SK-N-SH treated with all-trans-retinoic acid at 6 μM for 48 hours (cell line): Measurements from ENCODE around the gene TLR3.

Experiments
- CSDC2 ChIP-seq: fragments of 250-450 bp; sonication (Bioruptor Pico); IDR thresholded peaks from 2 replicates; pipeline ENCODE4 v1.5.0; 2020; ENCODE audit warnings: mild to moderate bottlenecking, moderate library complexity
- OSR1 ChIP-seq: fragments of 250-450 bp; sonication (Bioruptor Pico); IDR thresholded peaks from 2 replicates; pipeline ENCODE4 v1.8.0; 2022; ENCODE audit warnings: moderate library complexity, mild to moderate bottlenecking, inconsistent platforms
- RARB ChIP-seq: fragments of 250-450 bp; sonication (Bioruptor Pico); IDR thresholded peaks from 2 replicates; pipeline ENCODE4 v1.8.0; 2021; ENCODE audit warnings: mild to moderate bottlenecking, moderate library complexity
- ZFP3 ChIP-seq: fragments of 250-450 bp; sonication (Bioruptor Pico); IDR thresholded peaks from 2 replicates; pipeline ENCODE4 v1.5.0; 2020; ENCODE audit warnings: mild to moderate bottlenecking, moderate library complexity
- ZFP30 ChIP-seq: fragments of 450-650 bp; formaldehyde crosslinking; IDR thresholded peaks from 2 replicates; pipeline ENCODE4 v1.5.0; 2022; ENCODE audit warnings: mild to moderate bottlenecking, moderate library complexity
- ZNF565 ChIP-seq: fragments of 450-650 bp; formaldehyde crosslinking; conservative IDR thresholded peaks from 2 replicates; pipeline ENCODE4 v1.5.0; 2020; ENCODE audit warnings: low read depth, mild to moderate bottlenecking, moderate library complexity
- ZNF8 ChIP-seq: fragments of 450-650 bp; formaldehyde crosslinking; IDR thresholded peaks from 2 replicates; pipeline ENCODE4 v1.5.0; 2020; ENCODE audit warnings: mild to moderate bottlenecking, moderate library complexity
- TF ChIP-seq, protein P1 (sequence below): fragments of 250-450 bp; sonication (Bioruptor Pico); IDR thresholded peaks from 2 replicates; pipeline ENCODE4 v1.8.0; 2020; ENCODE audit warnings: mild to moderate bottlenecking, moderate library complexity, borderline replicate concordance
- TF ChIP-seq, protein P2 (sequence below): fragments of 250-450 bp; sonication (Bioruptor Pico); IDR thresholded peaks from 2 replicates; pipeline ENCODE4 v1.5.1; 2020; ENCODE audit warnings: low read depth, mild to moderate bottlenecking, moderate library complexity

DNA sequence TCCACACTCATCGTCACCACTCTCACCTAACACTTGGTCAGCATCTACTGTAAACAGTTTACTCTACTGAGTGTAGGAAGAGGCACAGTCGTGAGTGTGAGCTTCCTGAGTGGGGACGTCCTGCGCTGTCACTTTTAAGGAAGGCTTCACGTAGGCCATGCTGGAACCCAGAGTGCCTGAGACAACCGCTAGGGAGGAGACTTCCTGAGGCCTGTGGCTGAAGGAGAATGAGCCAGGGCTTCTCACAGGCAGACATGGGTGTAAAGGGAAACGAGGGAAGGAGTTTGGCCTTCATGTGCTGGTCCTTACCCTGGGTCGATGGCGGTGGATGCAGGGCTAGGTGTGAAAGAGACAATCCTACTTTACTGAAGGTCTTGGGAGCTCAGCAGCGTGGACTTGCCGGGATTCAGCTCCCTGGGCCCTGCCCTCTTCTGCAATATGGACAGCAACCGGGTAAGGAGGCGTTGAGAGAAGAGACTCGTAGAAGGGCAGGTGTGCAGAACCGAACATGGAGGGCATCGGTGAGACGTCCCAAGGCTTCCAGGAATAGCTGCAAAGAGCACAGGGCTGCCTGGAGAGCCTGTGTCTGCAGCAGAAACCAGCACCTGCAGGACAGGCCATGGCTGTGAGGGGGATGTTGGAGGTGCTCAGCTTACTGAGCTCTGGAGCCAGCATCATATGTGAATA, 48.7 kb upstream of the TLR3 start:
- TF ChIP-seq, protein P1, sequence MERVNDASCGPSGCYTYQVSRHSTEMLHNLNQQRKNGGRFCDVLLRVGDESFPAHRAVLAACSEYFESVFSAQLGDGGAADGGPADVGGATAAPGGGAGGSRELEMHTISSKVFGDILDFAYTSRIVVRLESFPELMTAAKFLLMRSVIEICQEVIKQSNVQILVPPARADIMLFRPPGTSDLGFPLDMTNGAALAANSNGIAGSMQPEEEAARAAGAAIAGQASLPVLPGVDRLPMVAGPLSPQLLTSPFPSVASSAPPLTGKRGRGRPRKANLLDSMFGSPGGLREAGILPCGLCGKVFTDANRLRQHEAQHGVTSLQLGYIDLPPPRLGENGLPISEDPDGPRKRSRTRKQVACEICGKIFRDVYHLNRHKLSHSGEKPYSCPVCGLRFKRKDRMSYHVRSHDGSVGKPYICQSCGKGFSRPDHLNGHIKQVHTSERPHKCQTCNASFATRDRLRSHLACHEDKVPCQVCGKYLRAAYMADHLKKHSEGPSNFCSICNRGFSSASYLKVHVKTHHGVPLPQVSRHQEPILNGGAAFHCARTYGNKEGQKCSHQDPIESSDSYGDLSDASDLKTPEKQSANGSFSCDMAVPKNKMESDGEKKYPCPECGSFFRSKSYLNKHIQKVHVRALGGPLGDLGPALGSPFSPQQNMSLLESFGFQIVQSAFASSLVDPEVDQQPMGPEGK (CRISPR knock-in tag) = no peak
- TF ChIP-seq OSR1 (CRISPR knock-in tag) = no peak
- no peak for TF ChIP-seq ZFP30 (CRISPR knock-in tag)
- TF ChIP-seq ZFP3 (CRISPR knock-in tag) = no peak
- TF ChIP-seq ZNF565 (CRISPR knock-in tag) = no peak
- TF ChIP-seq, protein P2, sequence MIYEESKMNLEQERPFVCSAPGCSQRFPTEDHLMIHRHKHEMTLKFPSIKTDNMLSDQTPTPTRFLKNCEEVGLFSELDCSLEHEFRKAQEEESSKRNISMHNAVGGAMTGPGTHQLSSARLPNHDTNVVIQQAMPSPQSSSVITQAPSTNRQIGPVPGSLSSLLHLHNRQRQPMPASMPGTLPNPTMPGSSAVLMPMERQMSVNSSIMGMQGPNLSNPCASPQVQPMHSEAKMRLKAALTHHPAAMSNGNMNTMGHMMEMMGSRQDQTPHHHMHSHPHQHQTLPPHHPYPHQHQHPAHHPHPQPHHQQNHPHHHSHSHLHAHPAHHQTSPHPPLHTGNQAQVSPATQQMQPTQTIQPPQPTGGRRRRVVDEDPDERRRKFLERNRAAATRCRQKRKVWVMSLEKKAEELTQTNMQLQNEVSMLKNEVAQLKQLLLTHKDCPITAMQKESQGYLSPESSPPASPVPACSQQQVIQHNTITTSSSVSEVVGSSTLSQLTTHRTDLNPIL = no peak
- no peak for TF ChIP-seq RARB
- no peak for TF ChIP-seq CSDC2 (CRISPR knock-in tag)
- TF ChIP-seq ZNF8 (CRISPR knock-in tag) = no peak
